Tibial artery (tissue), 4 donors: ENCODE results near the gene TNS3.
A peak's percentile ranks its signal among the peaks of the same experiment; 100 is the strongest.

Experiments used
- DNase-seq, 2 donors: peaks; one replicate each; pipeline ENCODE4 v3.0.0-alpha.2; 2019
- H3K27ac ChIP-seq, 2 donors: fragments of 200-600 bp; sonication (generic) in 1 of 2; 1 replicate in 1 of 2; 2 replicates in 1 of 2; pipeline ENCODE4 v1.5.1; 2018 to 2019; ENCODE audit warnings: mild to moderate bottlenecking in 1 of 2
- H3K27me3 ChIP-seq, 2 donors: fragments of 200-600 bp; sonication (generic) in 1 of 2; one replicate each; pipeline versions ENCODE4 v1.5.1 to v1.6.0; 2016 to 2019
- H3K36me3 ChIP-seq, 3 donors: fragments of 200-600 bp; sonication (generic) in 2 of 3; one replicate each; pipeline ENCODE4 v1.5.1; 2016 to 2019; ENCODE audit warnings: mild to moderate bottlenecking in 2 of 3
- H3K4me1 ChIP-seq, 4 donors: fragments of 200-600 bp; sonication (generic) in 2 of 4; 1 replicate in 3 of 4; 2 replicates in 1 of 4; pipeline ENCODE4 v1.5.1; 2016 to 2019
- H3K4me3 ChIP-seq, 2 donors: fragments of 200-600 bp; sonication (generic) in 1 of 2; 1 replicate in 1 of 2; 2 replicates in 1 of 2; pipeline ENCODE4 v1.5.1; 2018 to 2019; ENCODE audit warnings: mild to moderate bottlenecking in 2 of 2
- H3K9me3 ChIP-seq, 3 donors: fragments of 200-600 bp; sonication (generic) in 1 of 3; one replicate each; pipeline ENCODE4 v1.5.1; 2016 to 2019
- CTCF ChIP-seq, 2 experiments: fragments of 200-600 bp in 1 of 2; fragments of 450-650 bp in 1 of 2; IDR thresholded peaks; one replicate each; pipeline ENCODE4 v1.5.1; 2017 to 2019; ENCODE audit warnings: antibody characterized with exemption in 2 of 2, mild to moderate bottlenecking in 1 of 2, moderate library complexity in 1 of 2
- intact Hi-C: fragments of 100-400 bp; cut with DNase I; formaldehyde crosslinking; loops from one replicate; pipeline ENCODE4 v1.15.0; 2023; ENCODE audit warnings: low total_unique reads

The TNS3 gene

GRCh38 chr7:47540053-47540386 lies 41.9 kb downstream of the TNS3 start:
- TF ChIP-seq CTCF (IDR thresholded peaks at IDR 0.05), result no peak
- Histone ChIP-seq H3K4me3 (no peak overlapping the region), H3K4me1 (peaks cover 0 to 49% (median 20%) of the 10 kb centered on the region in 4 donors), H3K36me3 (no peaks in the 10 kb centered on the region), H3K27ac (no peak overlapping the region), H3K27me3 (no peaks in the 10 kb centered on the region), H3K9me3 (no peaks in the 10 kb centered on the region)
- intact Hi-C loops, result no loop called here
- DNase-seq, result no peak

GRCh38 chr7:47539398-47540052 lies 42.4 kb downstream of the TNS3 start:
- no peak for DNase-seq
- Histone ChIP-seq H3K27me3 (no peaks in the 10 kb centered on the region), H3K4me3 (no peak overlapping the region), H3K4me1 (peaks cover 0 to 48% (median 20%) of the 10 kb centered on the region in 4 donors), H3K27ac (no peak overlapping the region), H3K9me3 (no peaks in the 10 kb centered on the region), H3K36me3 (no peaks in the 10 kb centered on the region)
- intact Hi-C loops, result no loop called here
- no peak for TF ChIP-seq CTCF (IDR thresholded peaks at IDR 0.05)

- intact Hi-C loops, result no loop called here
Observed at GRCh38 chr7:47538846-47539311, 43.0 kb downstream of the TNS3 start.

GRCh38 chr7:47537716-47538675 lies 43.9 kb downstream of the TNS3 start:
- intact Hi-C loops, result no loop called here
- Histone ChIP-seq H3K36me3 (no peaks in the 10 kb centered on the region), H3K9me3 (no peaks in the 10 kb centered on the region), H3K27me3 (no peaks in the 10 kb centered on the region), H3K27ac (peak overlapping the region; percentile 31 to 52), H3K4me1 (peaks cover 0 to 41% (median 20%) of the 10 kb centered on the region in 4 donors), H3K4me3 (peak overlapping the region; percentile 50 to 62)
- no peak for TF ChIP-seq CTCF (IDR thresholded peaks at IDR 0.05)
- DNase-seq, result no peak

More at GRCh38 chr7:47538846-47539311, 43.0 kb downstream of the TNS3 start:
- Histone ChIP-seq H3K36me3 (no peaks in the 10 kb centered on the region), H3K27ac (no peak overlapping the region), H3K4me3 (no peak overlapping the region), H3K4me1 (peaks cover 0 to 41% (median 20%) of the 10 kb centered on the region in 4 donors), H3K27me3 (no peaks in the 10 kb centered on the region), H3K9me3 (no peaks in the 10 kb centered on the region)
- TF ChIP-seq CTCF (IDR thresholded peaks at IDR 0.05), result no peak
- DNase-seq, result no peak

- H3K4me1 ChIP-seq, result peaks cover 0 to 41% (median 20%) of the 10 kb centered on the region in 4 donors
- no peaks in the 10 kb centered on the region for H3K9me3 ChIP-seq
- intact Hi-C loops, result no loop called here
- no peaks in the 10 kb centered on the region for H3K36me3 ChIP-seq
- no peaks in the 10 kb centered on the region for H3K27me3 ChIP-seq
- peak; percentile 73 to 86 for DNase-seq
- no peak for TF ChIP-seq CTCF (IDR thresholded peaks at IDR 0.05)
- H3K27ac ChIP-seq, result peak overlapping the region; percentile 31 to 52
- H3K4me3 ChIP-seq, result peak overlapping the region; percentile 50 to 62
Observed at GRCh38 chr7:47536661-47537611, 45.0 kb downstream of the TNS3 start.
